GM12878 (cell line): ENCODE results near the gene VAV2. TPM values are rescaled to one million over a fixed set of nuclear protein-coding genes. Genes with fewer than 3 reads are reported as not detected.

Source experiments
- ATAC-seq: fragments of 200-7000 bp; cut with Tn5 transposase; 3 replicates; pipeline ENCODE4 v1.9.1; 2020; ENCODE audit warnings: mild to moderate bottlenecking, moderate library complexity
- BruUV-seq: library from RNA; stranded (reverse); fragments of 400-500 nt; replicated peaks from 2 replicates; lab custom pipeline; 2021; lab: Mats Ljungman, UMichigan
- CTCF ChIA-PET: fragments of 300-600 bp; sonication (Branson Sonifier 250); formaldehyde crosslinking; extraction: SDS; loops from one replicate; lab custom pipeline; 2021; ENCODE audit warnings: inconsistent platforms; lab: Yijun Ruan, JAX
- POLR2A ChIA-PET: fragments of 350-600 bp; formaldehyde crosslinking; extraction: SDS; loops from one replicate; lab custom pipeline; 2021; ENCODE audit warnings: inconsistent platforms; lab: Charles Lee
- RAD21 ChIA-PET: fragments of 300-600 bp; sonication (Branson Sonifier 250); formaldehyde crosslinking; loops from one replicate; lab custom pipeline; 2023; ENCODE audit warnings: antibody characterized with exemption; ENCODE audit not compliant: unreplicated experiment; lab: Charles Lee
- SMC1A ChIA-PET: fragments of 300-600 bp; sonication (Branson Sonifier 250); formaldehyde crosslinking; loops from one replicate; lab custom pipeline; 2023; ENCODE audit not compliant: unreplicated experiment, uncharacterized antibody; lab: Charles Lee
- DNase-seq: peaks from one replicate; pipeline ENCODE4 v3.0.0-alpha.2; 2011; ENCODE audit warnings: low read depth, low spot score
- FAIRE-seq: peaks from 3 replicates; lab custom pipeline; 2011; peaks lifted over from hg19 to GRCh38; lab: Jason Lieb, UNC
- H2AFZ ChIP-seq: 2 replicates; pipeline ENCODE4 v1.6.0; 2011; ENCODE audit warnings: low read depth, low read length, control low read depth; ENCODE audit not compliant: control insufficient read depth
- H3K27ac ChIP-seq: 2 replicates; pipeline ENCODE4 v1.5.1; 2011; ENCODE audit warnings: control low read depth; ENCODE audit not compliant: control insufficient read depth, insufficient read depth
- H3K27me3 ChIP-seq, 2 experiments: replicated peaks in 1 of 2; 2 replicates each; pipeline versions ENCODE4 v1.6.0 to v1.6.1; 2011; ENCODE audit warnings: low read length in 1 of 2; ENCODE audit not compliant: control insufficient read depth in 2 of 2, insufficient read depth in 2 of 2
- H3K36me3 ChIP-seq, 2 experiments: 2 replicates each; pipeline ENCODE4 v1.5.1; 2011; ENCODE audit warnings: low read length in 1 of 2; ENCODE audit not compliant: control insufficient read depth in 2 of 2, insufficient read depth in 2 of 2
- H3K4me1 ChIP-seq: 2 replicates; pipeline ENCODE4 v1.6.1; 2011; ENCODE audit warnings: mild to moderate bottlenecking, low read length, moderate library complexity, mixed read lengths; ENCODE audit not compliant: control insufficient read depth, insufficient read depth
- H3K4me2 ChIP-seq: 2 replicates; pipeline ENCODE4 v1.6.0; 2011; ENCODE audit warnings: control low read depth; ENCODE audit not compliant: control insufficient read depth, insufficient read depth
- H3K4me3 ChIP-seq: fragments of 200-600 bp; sonication (generic); 2 replicates; pipeline ENCODE4 v1.5.1; 2016
- H3K79me2 ChIP-seq: 2 replicates; pipeline ENCODE4 v1.6.0; 2011; ENCODE audit warnings: low read length; ENCODE audit not compliant: control insufficient read depth, insufficient read depth
- H3K9ac ChIP-seq: 2 replicates; pipeline ENCODE4 v1.8.0; 2011; ENCODE audit warnings: low read length, control low read depth, mixed read lengths; ENCODE audit not compliant: control insufficient read depth, insufficient read depth
- H3K9me3 ChIP-seq: replicated peaks from 3 replicates; pipeline ENCODE4 v1.5.1; 2011; ENCODE audit warnings: mild to moderate bottlenecking, low read length; ENCODE audit not compliant: control insufficient read depth, insufficient read depth
- H4K20me1 ChIP-seq: 2 replicates; pipeline ENCODE4 v1.6.0; 2011; ENCODE audit not compliant: control insufficient read depth, insufficient read depth
- HDAC2 ChIP-seq: fragments of 200-600 bp; sonication (generic); IDR thresholded peaks from 2 replicates; pipeline ENCODE4 v1.6.1; 2017
- IKZF1 ChIP-seq: fragments of 450-650 bp; conservative IDR thresholded peaks from 2 replicates; pipeline ENCODE4 v1.6.1; 2017; ENCODE audit warnings: antibody characterized with exemption, mild to moderate bottlenecking
- MXI1 ChIP-seq: fragments of 150-350 bp; IDR thresholded peaks from 2 replicates; pipeline ENCODE4 v1.6.1; 2011; ENCODE audit warnings: low read depth, mild to moderate bottlenecking, inconsistent platforms, low read length, improper control_type of control experiment
- NFYB ChIP-seq: IDR thresholded peaks from 2 replicates; pipeline ENCODE4 v1.6.1; 2011; ENCODE audit warnings: low read depth, mild to moderate bottlenecking, low read length, improper control_type of control experiment, moderate library complexity; ENCODE audit not compliant: insufficient read depth
- RAD51 ChIP-seq: fragments of 450-650 bp; IDR thresholded peaks from 2 replicates; pipeline ENCODE4 v1.6.1; 2016; ENCODE audit warnings: moderate library complexity, mild to moderate bottlenecking, inconsistent platforms
- TAF1 ChIP-seq: IDR thresholded peaks from 2 replicates; pipeline ENCODE4 v1.6.1; 2011; ENCODE audit warnings: mild to moderate bottlenecking, low read depth, low read length, borderline replicate concordance
- TARDBP ChIP-seq: IDR thresholded peaks from 2 replicates; pipeline ENCODE4 v1.6.1; 2016; ENCODE audit warnings: borderline replicate concordance
- WGBS: methylation state at CpG from one replicate; pipeline ENCODE4 v1.1.6; 2016; ENCODE audit warnings: low lambda C conversion rate; ENCODE audit not compliant: insufficient replicate concordance, insufficient coverage; ENCODE audit errors: missing lambda C conversion rate; 5-methylcytosine and 5-hydroxymethylcytosine counted together
- in situ Hi-C: fragments of 300-500 bp; cut with MboI; formaldehyde crosslinking; loops from 9 replicates; pipeline ENCODE4 v1.14.3; 2018; ENCODE audit warnings: mixed read lengths
- intact Hi-C: fragments of 100-400 bp; cut with micrococcal nuclease; formaldehyde crosslinking; loops from one replicate; pipeline ENCODE4 v1.14.2; 2022; ENCODE audit not compliant: unreplicated experiment
- polyA plus RNA-seq, 11 experiments: library from polyadenylated mRNA; depleted of rRNA in 4 of 11; unstranded in 6 of 11; stranded (reverse) in 5 of 11; fragments of >200 nt; fragmentation: Nextera tagmentation in 4 of 11; fragmentation: Illumina TruSeq in 1 of 11; extraction: Ambion mirVana in 4 of 11; extraction: Trizol in 1 of 11; gene quantifications; 1 replicate in 1 of 11; 2 replicates in 10 of 11; pipeline versions ENCODE4 v1.2.1 to v1.2.3, GENCODE V29; 2011 to 2016; ENCODE audit warnings: inconsistent platforms in 2 of 11, missing spikeins in 2 of 11, low read depth in 1 of 11
- total RNA-seq, 4 experiments: library from RNA; depleted of rRNA in 3 of 4; stranded (reverse); fragments of >200 nt in 3 of 4; fragmentation: Illumina TruSeq in 1 of 4; extraction: Trizol in 1 of 4; gene quantifications; 2 replicates each; pipeline versions ENCODE4 v1.2.1 to v1.2.3, GENCODE V29; 2013 to 2021
- TF ChIP-seq, protein P1 (sequence below): fragments of 450-650 bp; formaldehyde crosslinking; IDR thresholded peaks from 2 replicates; pipeline ENCODE4 v1.4.0; 2020; ENCODE audit warnings: mild to moderate bottlenecking, moderate library complexity

VAV2 gene
- total and polyA plus RNA-seq, 10 of the 15 experiments (the other 5 are each of a cell fraction or from before 2014, with no cell fraction given) = 0.13 to 43.9 (median 16.9) TPM

DNA sequence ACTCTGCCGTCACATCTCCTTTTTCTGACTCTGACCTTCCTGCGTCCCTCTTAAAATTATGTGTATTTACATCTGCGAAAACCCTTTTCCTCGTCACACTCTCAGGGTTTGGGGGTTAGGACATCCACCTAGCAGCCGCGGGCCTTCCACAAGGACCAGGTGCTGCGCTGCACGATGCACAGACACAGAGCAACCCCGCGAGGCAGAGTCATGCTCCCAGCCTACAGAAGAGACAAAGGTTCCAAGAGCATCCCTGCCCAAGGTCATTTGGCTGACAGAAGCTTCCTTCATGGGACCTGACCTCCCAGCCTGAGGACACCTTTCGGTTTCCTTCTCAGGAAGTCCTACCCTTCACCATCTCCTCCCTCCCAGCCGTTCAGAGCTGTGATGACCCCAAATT is 135.3 kb downstream of the VAV2 start (continued):
- TF ChIP-seq, protein P1, sequence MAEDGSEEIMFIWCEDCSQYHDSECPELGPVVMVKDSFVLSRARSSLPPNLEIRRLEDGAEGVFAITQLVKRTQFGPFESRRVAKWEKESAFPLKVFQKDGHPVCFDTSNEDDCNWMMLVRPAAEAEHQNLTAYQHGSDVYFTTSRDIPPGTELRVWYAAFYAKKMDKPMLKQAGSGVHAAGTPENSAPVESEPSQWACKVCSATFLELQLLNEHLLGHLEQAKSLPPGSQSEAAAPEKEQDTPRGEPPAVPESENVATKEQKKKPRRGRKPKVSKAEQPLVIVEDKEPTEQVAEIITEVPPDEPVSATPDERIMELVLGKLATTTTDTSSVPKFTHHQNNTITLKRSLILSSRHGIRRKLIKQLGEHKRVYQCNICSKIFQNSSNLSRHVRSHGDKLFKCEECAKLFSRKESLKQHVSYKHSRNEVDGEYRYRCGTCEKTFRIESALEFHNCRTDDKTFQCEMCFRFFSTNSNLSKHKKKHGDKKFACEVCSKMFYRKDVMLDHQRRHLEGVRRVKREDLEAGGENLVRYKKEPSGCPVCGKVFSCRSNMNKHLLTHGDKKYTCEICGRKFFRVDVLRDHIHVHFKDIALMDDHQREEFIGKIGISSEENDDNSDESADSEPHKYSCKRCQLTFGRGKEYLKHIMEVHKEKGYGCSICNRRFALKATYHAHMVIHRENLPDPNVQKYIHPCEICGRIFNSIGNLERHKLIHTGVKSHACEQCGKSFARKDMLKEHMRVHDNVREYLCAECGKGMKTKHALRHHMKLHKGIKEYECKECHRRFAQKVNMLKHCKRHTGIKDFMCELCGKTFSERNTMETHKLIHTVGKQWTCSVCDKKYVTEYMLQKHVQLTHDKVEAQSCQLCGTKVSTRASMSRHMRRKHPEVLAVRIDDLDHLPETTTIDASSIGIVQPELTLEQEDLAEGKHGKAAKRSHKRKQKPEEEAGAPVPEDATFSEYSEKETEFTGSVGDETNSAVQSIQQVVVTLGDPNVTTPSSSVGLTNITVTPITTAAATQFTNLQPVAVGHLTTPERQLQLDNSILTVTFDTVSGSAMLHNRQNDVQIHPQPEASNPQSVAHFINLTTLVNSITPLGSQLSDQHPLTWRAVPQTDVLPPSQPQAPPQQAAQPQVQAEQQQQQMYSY = no peak
- TF ChIP-seq TAF1 (no peak), HDAC2 (no peak), TARDBP (no peak), NFYB (no peak)

DNA sequence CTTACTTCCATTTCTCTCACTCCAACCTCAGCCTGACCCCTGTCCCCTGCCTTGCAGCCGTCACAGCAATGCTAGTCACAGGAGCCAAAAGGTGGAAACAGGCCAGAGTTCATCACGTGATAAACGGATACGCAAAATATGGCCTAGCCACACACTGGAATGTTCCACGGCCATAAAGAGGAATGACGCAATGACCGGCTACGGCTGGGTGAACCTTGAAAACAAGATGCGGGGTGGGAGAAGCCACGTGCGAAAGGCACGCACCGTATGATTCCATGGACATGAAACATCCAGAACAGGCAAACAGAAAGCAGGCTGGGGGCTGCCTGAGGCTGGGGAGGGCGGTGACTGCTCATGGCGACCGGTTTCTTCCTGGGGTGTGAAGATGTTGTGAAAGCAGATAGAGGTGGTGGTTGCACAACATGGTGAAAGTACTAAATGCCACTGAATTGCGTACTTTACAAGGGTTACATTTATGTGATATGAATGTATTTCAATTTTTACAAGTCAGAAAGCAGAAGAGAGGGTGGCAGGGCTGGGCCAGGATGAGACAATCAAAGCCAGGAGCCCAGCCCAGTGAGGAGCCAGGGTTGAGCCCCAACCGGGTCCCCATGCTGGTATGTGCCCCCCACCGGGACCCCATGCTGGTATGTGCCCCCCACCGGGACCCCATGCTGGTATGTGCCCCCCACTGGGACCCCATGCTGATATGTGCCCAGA is 136.2 kb downstream of the VAV2 start:
- TF ChIP-seq MXI1 (no peak), RAD51 (no peak), IKZF1 (no peak)
- TF ChIP-seq, all 136 proteins: peak for 0
- Histone ChIP-seq H4K20me1 (0 out of 2 replicates have a peak, but pooled peaks cover 2% of the 10 kb centered on the region), H3K79me2 (no peaks in the 10 kb centered on the region; the same call in 1 of the 2 replicates), H3K9ac (no peak overlapping the region), H3K27me3 (no peaks in the 10 kb centered on the region), H3K4me2 (no peak overlapping the region), H3K4me1 (no peaks in the 10 kb centered on the region), H2AFZ (no peak overlapping the region), H3K9me3 (no peaks in the 10 kb centered on the region), H3K36me3 (peaks cover 4 to 21% of the 10 kb centered on the region in 2 experiments; a peak in 3 of 4 replicates), H3K4me3 (no peak overlapping the region), H3K27ac (no peak overlapping the region)
- ChIA-PET RAD21 (no interaction called here), SMC1A (no interaction called here), POLR2A (no interaction called here), CTCF (interaction anchor here (0.6 kb wide), 1 partner anchor 87 kb away, joined by 4 read pairs; no protein-coding TSS in a partner anchor)
- no peak for FAIRE-seq
- 95% methylated on average over 20 of the region's 20 CpGs for WGBS
- in situ Hi-C loops (no loop called here), intact Hi-C loops (no loop called here)
- DNase-seq = no peak
- BruUV-seq = no TSS peak
- ATAC-seq = no peak
